ENCODE data around the gene KCNG2.

KCNG2 gene

DNA sequence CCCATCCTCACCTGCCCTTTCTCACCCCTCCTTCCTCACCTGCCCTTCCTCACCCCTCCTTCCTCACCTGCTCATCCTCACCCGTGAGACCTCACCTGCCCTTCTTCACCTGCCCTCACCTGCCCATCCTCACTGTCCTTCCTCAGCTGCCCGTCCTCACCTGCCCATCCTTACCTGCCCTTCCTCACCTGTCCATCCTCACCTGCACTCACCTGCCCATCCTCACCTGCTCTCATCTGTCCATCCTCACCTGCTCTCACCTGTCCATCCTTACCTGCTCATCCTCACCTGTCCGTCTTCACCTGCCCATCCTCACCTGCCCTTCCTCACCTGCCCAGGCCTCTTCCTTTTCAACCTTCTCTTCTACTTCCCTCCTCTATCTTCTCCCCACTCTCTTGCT lies 34.4 kb downstream of the KCNG2 start:
- no peak overlapping the region for H3K9ac ChIP-seq (ENCODE audit: low read depth, low read length, poor library complexity, severe bottlenecking)
- H3K27me3 ChIP-seq (ENCODE audit: insufficient read depth, low read length, poor library complexity, severe bottlenecking): no peaks in the 10 kb centered on the region
- H3F3A ChIP-seq (ENCODE audit: low read depth): no peaks in the 10 kb centered on the region
- no peaks in the 10 kb centered on the region for H3K4me1 ChIP-seq (ENCODE audit: insufficient read depth, low read length, poor library complexity, severe bottlenecking)
- no peaks in the 10 kb centered on the region for H3K79me2 ChIP-seq (ENCODE audit: insufficient read depth, low read length)
- no peak for TF ChIP-seq CTCF (conservative IDR thresholded peaks at IDR 0.05; ENCODE audit: low read length)
- no peak for TF ChIP-seq EZH2phosphoT487 (IDR thresholded peaks at IDR 0.05; ENCODE audit: borderline replicate concordance)
- H3K9me3 ChIP-seq (ENCODE audit: insufficient read depth, low read depth, low read length): peaks cover 33% of the 10 kb centered on the region; the same call in 1 of the 2 replicates
- no peaks in the 10 kb centered on the region for H4K20me1 ChIP-seq (ENCODE audit: insufficient read depth, low read length, poor library complexity, severe bottlenecking)
- H3K4me3 ChIP-seq (ENCODE audit: low read length, poor library complexity, severe bottlenecking): no peak overlapping the region
- H2AFZ ChIP-seq (ENCODE audit: low read length): no peak overlapping the region
- no peak overlapping the region for H3K4me2 ChIP-seq (ENCODE audit: low read depth, low read length, poor library complexity, severe bottlenecking)
- no peaks in the 10 kb centered on the region for H3K9me2 ChIP-seq (replicated peaks; ENCODE audit: low read depth, low read length)
- no peaks in the 10 kb centered on the region for H3K36me3 ChIP-seq (ENCODE audit: insufficient read depth, low read length)

DNA sequence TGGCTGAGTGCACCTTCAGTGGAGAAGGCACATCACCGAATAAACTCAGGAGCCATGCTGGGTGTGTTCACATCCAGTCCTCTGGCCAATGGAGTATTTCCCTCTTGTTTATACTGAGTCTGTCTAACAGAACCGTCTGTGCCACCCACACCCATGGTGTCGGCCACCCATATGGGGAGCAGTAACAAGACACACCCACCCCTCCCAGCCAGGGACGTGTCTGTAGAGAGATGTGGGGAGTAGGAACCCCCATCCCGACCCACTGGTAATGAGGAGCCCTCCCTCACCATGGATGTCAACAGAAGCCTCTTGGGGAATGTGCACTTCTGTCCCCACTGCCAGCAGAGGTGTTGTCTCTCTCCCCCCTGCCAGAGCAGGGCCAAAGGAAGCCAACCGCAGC lies 37.1 kb downstream of the KCNG2 start:
- Histone ChIP-seq H3K9me2 (replicated peaks; ENCODE audit: low read depth, low read length) (no peaks in the 10 kb centered on the region), H3K9ac (ENCODE audit: low read depth, low read length, poor library complexity, severe bottlenecking) (no peak overlapping the region), H3K4me2 (ENCODE audit: low read depth, low read length, poor library complexity, severe bottlenecking) (no peak overlapping the region), H2AFZ (ENCODE audit: low read length) (no peak overlapping the region), H3K4me3 (ENCODE audit: low read length, poor library complexity, severe bottlenecking) (no peak overlapping the region), H3K79me2 (ENCODE audit: insufficient read depth, low read length) (no peaks in the 10 kb centered on the region), H3F3A (ENCODE audit: low read depth) (no peaks in the 10 kb centered on the region), H3K4me1 (ENCODE audit: insufficient read depth, low read length, poor library complexity, severe bottlenecking) (no peaks in the 10 kb centered on the region), H3K9me3 (ENCODE audit: insufficient read depth, low read depth, low read length) (peaks cover 27% of the 10 kb centered on the region; the same call in 1 of the 2 replicates), H4K20me1 (ENCODE audit: insufficient read depth, low read length, poor library complexity, severe bottlenecking) (no peaks in the 10 kb centered on the region), H3K27me3 (ENCODE audit: insufficient read depth, low read length, poor library complexity, severe bottlenecking) (no peaks in the 10 kb centered on the region), H3K36me3 (ENCODE audit: insufficient read depth, low read length) (no peaks in the 10 kb centered on the region)
- no peak for TF ChIP-seq CTCF (conservative IDR thresholded peaks at IDR 0.05; ENCODE audit: low read length)
- TF ChIP-seq EZH2phosphoT487 (IDR thresholded peaks at IDR 0.05; ENCODE audit: borderline replicate concordance): no peak

DNA sequence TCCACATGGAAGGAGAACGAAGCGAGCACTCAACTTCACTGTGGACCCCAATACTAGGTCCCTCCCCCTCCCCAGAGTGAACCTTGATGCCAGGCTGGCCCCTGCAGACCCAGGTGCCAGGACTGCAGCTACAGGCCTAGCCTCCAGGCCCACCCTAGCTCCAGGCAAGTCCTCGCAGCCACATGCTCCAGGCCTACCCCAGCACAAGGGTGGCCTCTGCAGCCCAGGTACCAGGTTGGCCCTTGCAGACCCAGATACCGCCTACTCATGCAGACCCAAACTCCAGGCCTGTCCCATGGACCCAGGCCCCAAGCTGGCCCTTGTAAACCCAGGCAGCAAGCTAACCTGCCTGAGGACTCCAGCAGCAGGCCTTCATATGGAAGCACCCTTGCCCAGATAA lies 44.2 kb downstream of the KCNG2 start:
- Histone ChIP-seq H3K4me2 (ENCODE audit: low read depth, low read length, poor library complexity, severe bottlenecking) (no peak overlapping the region), H3K9me3 (ENCODE audit: insufficient read depth, low read depth, low read length) (peaks cover 13% of the 10 kb centered on the region; the same call in 1 of the 2 replicates), H3K79me2 (ENCODE audit: insufficient read depth, low read length) (no peaks in the 10 kb centered on the region), H3K9me2 (replicated peaks; ENCODE audit: low read depth, low read length) (no peaks in the 10 kb centered on the region), H3F3A (ENCODE audit: low read depth) (no peaks in the 10 kb centered on the region), H3K36me3 (ENCODE audit: insufficient read depth, low read length) (no peaks in the 10 kb centered on the region), H3K4me1 (ENCODE audit: insufficient read depth, low read length, poor library complexity, severe bottlenecking) (no peaks in the 10 kb centered on the region), H3K9ac (ENCODE audit: low read depth, low read length, poor library complexity, severe bottlenecking) (no peak overlapping the region), H2AFZ (ENCODE audit: low read length) (no peak overlapping the region), H3K27me3 (ENCODE audit: insufficient read depth, low read length, poor library complexity, severe bottlenecking) (no peaks in the 10 kb centered on the region), H4K20me1 (ENCODE audit: insufficient read depth, low read length, poor library complexity, severe bottlenecking) (no peaks in the 10 kb centered on the region), H3K4me3 (ENCODE audit: low read length, poor library complexity, severe bottlenecking) (no peak overlapping the region)
- no peak for TF ChIP-seq CTCF (conservative IDR thresholded peaks at IDR 0.05; ENCODE audit: low read length)
- TF ChIP-seq EZH2phosphoT487 (IDR thresholded peaks at IDR 0.05; ENCODE audit: borderline replicate concordance): no peak

Data from Loucy (cell line).